Measurements from ENCODE around the gene USP49.
"Not testable (repeated sequence)": the region's sequence is repeated elsewhere in the genome, so short reads cannot be mapped to it uniquely, and the experiment has no call there.

Gene USP49

DNA sequence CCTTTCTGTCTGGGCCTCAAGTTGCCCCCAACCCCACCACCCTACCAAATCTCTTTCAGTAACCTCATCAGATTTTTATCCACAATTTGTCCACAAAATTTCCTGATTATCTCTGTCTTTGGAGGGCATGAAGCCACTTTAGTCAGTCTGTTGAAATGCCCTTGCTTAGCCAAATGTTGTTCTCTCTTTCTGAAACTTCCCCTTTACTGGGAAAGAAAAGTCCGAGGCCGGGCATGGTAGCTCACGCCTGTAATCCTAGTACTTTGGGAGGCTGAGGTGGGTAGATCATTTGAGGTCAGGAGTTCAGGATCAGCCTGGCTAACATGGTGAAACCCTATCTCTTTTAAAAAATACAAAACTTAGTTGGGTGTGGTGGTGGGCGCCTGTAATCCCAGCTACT, 73.9 kb downstream of the USP49 start:
- no peak overlapping the region for H3K27ac ChIP-seq (ENCODE audit: insufficient read depth in 1 of 2, low read depth in 1 of 2, low read length in 2 of 2, poor library complexity in 1 of 2, severe bottlenecking in 2 of 2)
- ChIA-PET POLR2A (no interaction called here), CTCF (interaction anchor here (1.6 kb wide), 1 partner anchor 20 kb away, joined by 3 read pairs; no protein-coding TSS in a partner anchor)
- no peak for DNase-seq
- no peak overlapping the region for H3K4me3 ChIP-seq (ENCODE audit: control insufficient read depth in 1 of 7, extremely low read depth in 1 of 7, insufficient read depth in 4 of 7, low read depth in 2 of 7, low read length in 6 of 7)
- no peaks in the 10 kb centered on the region for H3K9me3 ChIP-seq (ENCODE audit: control extremely low read depth in 1 of 5, control insufficient read depth in 4 of 5, insufficient read depth in 2 of 5, low read depth in 1 of 5, low read length in 4 of 5)
- H3K36me3 ChIP-seq (ENCODE audit: control insufficient read depth in 4 of 4, insufficient read depth in 4 of 4, low read length in 3 of 4) = peaks cover 0 to 4% (median 0%) of the 10 kb centered on the region in 4 experiments
- 100% methylated on average over 1 of the region's 4 CpGs for WGBS (ENCODE audit: insufficient coverage)
- H3K4me1 ChIP-seq (ENCODE audit: control extremely low read depth in 1 of 4, control insufficient read depth in 4 of 4, insufficient read depth in 4 of 4, low read length in 3 of 4) = no peaks in the 10 kb centered on the region
- H3K27me3 ChIP-seq (replicated peaks in 2 of 5; ENCODE audit: control insufficient read depth in 4 of 5, insufficient read depth in 5 of 5, low read length in 4 of 5) = no peaks in the 10 kb centered on the region

DNA sequence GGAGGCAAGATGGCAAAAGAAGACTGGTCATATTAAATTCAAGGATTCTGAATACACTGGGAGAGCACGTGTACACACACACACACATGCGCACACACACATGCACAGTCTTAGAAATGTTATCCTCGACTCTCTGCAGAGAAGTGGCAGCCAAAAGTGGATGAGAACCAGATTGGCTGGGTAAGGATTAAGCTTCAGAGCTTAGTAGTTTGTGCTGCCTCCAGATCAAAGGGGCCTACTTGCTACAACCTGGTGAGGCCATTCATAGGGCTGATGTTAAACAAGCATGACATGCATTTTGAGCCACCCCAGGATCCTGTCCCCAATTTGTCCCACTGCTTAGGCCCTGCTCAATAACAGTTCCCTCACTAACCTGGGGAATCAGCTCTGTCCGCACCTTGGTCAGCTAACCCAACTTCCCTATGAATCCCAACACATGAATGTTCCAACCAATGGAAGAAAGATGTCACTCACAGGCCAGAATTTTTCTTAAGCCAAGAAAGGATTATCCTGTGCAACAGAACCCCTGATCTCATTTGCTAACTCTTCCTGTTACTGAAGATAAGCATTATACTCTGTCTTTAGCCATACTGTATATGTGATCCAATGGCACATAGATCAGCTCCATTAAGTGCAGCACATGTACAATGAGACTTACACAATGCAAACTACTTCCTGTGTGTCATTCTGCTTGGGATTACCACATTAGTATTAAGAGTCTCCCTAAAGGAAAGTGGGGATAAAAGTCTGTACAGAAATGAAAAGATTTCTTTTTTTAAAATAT, 76.7 kb downstream of the USP49 start:
- ChIA-PET POLR2A (interaction anchor here (0.5 kb wide), 1 partner anchor 124 kb away, joined by 3 read pairs; no protein-coding TSS in a partner anchor), CTCF (interaction anchor here (0.9 to 1.3 kb wide), 4 partner anchors 8 to 225 kb away, joined by 3 to 4 read pairs (median 3); no protein-coding TSS in a partner anchor)
- no peaks in the 10 kb centered on the region for H3K27me3 ChIP-seq (replicated peaks in 2 of 5; ENCODE audit: control insufficient read depth in 4 of 5, insufficient read depth in 5 of 5, low read length in 4 of 5)
- no peak overlapping the region for H3K27ac ChIP-seq (ENCODE audit: insufficient read depth in 1 of 2, low read depth in 1 of 2, low read length in 2 of 2, poor library complexity in 1 of 2, severe bottlenecking in 2 of 2)
- 100% methylated on average over 3 of the region's 4 CpGs for WGBS (ENCODE audit: insufficient coverage)
- no peaks in the 10 kb centered on the region for H3K9me3 ChIP-seq (ENCODE audit: control extremely low read depth in 1 of 5, control insufficient read depth in 4 of 5, insufficient read depth in 2 of 5, low read depth in 1 of 5, low read length in 4 of 5)
- peak in 1 of 3 donors; percentile 8 for DNase-seq
- no peak overlapping the region for H3K4me3 ChIP-seq (ENCODE audit: control insufficient read depth in 1 of 7, extremely low read depth in 1 of 7, insufficient read depth in 4 of 7, low read depth in 2 of 7, low read length in 6 of 7)
- peaks cover 0 to 2% (median 0%) of the 10 kb centered on the region in 4 experiments for H3K36me3 ChIP-seq (ENCODE audit: control insufficient read depth in 4 of 4, insufficient read depth in 4 of 4, low read length in 3 of 4)
- H3K4me1 ChIP-seq (ENCODE audit: control extremely low read depth in 1 of 4, control insufficient read depth in 4 of 4, insufficient read depth in 4 of 4, low read length in 3 of 4) = no peaks in the 10 kb centered on the region

DNA sequence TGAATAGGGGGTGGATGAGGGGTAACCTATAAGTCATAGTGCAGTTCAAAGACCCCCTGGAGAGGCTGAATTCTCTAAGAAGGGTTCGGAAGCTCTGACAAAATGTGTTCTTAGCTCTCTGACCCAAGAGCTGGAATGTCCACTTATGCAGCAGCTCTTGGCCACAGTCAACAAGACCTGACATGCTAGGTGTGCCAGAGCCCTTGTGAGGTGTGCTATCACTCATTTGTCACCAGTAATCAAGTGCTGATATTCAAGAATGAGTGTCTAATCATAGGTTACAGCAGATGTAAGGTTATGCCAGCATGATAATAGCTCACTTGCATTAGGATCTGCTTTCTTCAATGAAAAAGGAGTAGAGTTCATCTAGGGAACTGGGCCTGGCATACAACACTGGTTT, 79.6 kb downstream of the USP49 start:
- Histone ChIP-seq H3K36me3 (ENCODE audit: control insufficient read depth in 4 of 4, insufficient read depth in 4 of 4, low read length in 3 of 4) (peaks cover 0 to 2% (median 0%) of the 10 kb centered on the region in 4 experiments), H3K27ac (ENCODE audit: insufficient read depth in 1 of 2, low read depth in 1 of 2, low read length in 2 of 2, poor library complexity in 1 of 2, severe bottlenecking in 2 of 2) (no peak overlapping the region), H3K4me3 (ENCODE audit: control insufficient read depth in 1 of 7, extremely low read depth in 1 of 7, insufficient read depth in 4 of 7, low read depth in 2 of 7, low read length in 6 of 7) (no peak overlapping the region), H3K9me3 (ENCODE audit: control extremely low read depth in 1 of 5, control insufficient read depth in 4 of 5, insufficient read depth in 2 of 5, low read depth in 1 of 5, low read length in 4 of 5) (no peaks in the 10 kb centered on the region), H3K4me1 (ENCODE audit: control extremely low read depth in 1 of 4, control insufficient read depth in 4 of 4, insufficient read depth in 4 of 4, low read length in 3 of 4) (no peaks in the 10 kb centered on the region), H3K27me3 (replicated peaks in 2 of 5; ENCODE audit: control insufficient read depth in 4 of 5, insufficient read depth in 5 of 5, low read length in 4 of 5) (no peaks in the 10 kb centered on the region)
- DNase-seq = no peak
- WGBS (ENCODE audit: insufficient coverage) = 100% methylated on average over 1 of the region's 1 CpG
- ChIA-PET POLR2A (no interaction called here), CTCF (interaction anchor here (2.0 kb wide), 1 partner anchor 228 kb away, joined by 5 read pairs; no protein-coding TSS in a partner anchor)

DNA sequence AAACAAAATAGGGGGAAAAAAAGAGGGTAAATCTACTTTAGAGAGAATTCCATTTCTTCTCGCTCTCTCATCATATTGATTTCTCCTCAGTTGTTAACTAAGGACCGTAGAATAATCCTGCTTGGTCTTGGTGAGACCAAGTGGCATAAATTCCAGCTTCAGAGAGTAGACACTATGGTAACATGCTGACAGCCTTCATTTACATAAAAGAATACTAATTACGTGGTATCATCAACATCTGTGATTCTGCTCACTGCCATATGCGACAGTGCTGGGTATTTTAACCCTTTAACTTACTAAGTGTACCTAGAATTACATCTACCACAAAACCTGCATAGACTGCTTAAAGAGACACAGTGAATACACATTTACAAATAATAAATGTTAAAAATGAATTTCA, 80.5 kb downstream of the USP49 start:
- 84% methylated on average over 3 of the region's 4 CpGs for WGBS (ENCODE audit: insufficient coverage)
- no peaks in the 10 kb centered on the region for H3K9me3 ChIP-seq (ENCODE audit: control extremely low read depth in 1 of 5, control insufficient read depth in 4 of 5, insufficient read depth in 2 of 5, low read depth in 1 of 5, low read length in 4 of 5)
- no peak overlapping the region for H3K4me3 ChIP-seq (ENCODE audit: control insufficient read depth in 1 of 7, extremely low read depth in 1 of 7, insufficient read depth in 4 of 7, low read depth in 2 of 7, low read length in 6 of 7)
- ChIA-PET POLR2A (no interaction called here), CTCF (interaction anchor here (1.0 to 2.0 kb wide), 2 partner anchors 227 to 229 kb away, joined by 3 to 5 read pairs; no protein-coding TSS in a partner anchor)
- H3K36me3 ChIP-seq (ENCODE audit: control insufficient read depth in 4 of 4, insufficient read depth in 4 of 4, low read length in 3 of 4) = no peaks in the 10 kb centered on the region
- no peak for DNase-seq
- H3K4me1 ChIP-seq (ENCODE audit: control extremely low read depth in 1 of 4, control insufficient read depth in 4 of 4, insufficient read depth in 4 of 4, low read length in 3 of 4) = no peaks in the 10 kb centered on the region
- no peak overlapping the region for H3K27ac ChIP-seq (ENCODE audit: insufficient read depth in 1 of 2, low read depth in 1 of 2, low read length in 2 of 2, poor library complexity in 1 of 2, severe bottlenecking in 2 of 2)
- H3K27me3 ChIP-seq (replicated peaks in 2 of 5; ENCODE audit: control insufficient read depth in 4 of 5, insufficient read depth in 5 of 5, low read length in 4 of 5) = no peaks in the 10 kb centered on the region

DNA sequence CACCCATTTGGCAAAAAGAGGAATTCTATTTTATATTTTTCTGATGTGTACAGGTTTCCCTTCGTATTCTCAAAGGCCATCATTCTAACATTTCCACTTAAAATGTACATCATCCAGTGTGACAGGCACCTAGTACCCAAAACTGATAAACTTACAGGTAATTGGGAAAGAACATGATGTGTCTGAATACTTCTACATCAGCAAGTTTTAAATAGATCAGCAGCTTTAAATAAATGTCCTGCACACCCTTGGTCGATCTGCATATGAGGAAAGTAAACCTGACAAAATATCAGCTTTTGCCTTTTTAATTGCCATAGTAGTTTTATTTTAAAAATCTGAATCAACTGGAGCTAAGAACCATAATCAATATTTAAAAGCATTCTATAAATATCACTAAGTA, 81.2 kb downstream of the USP49 start:
- H3K27ac ChIP-seq (ENCODE audit: insufficient read depth in 1 of 2, low read depth in 1 of 2, low read length in 2 of 2, poor library complexity in 1 of 2, severe bottlenecking in 2 of 2) = no peak overlapping the region
- no peak for DNase-seq
- ChIA-PET CTCF (interaction anchor here (0.7 to 2.1 kb wide), 4 partner anchors 27 to 228 kb away, joined by 3 to 5 read pairs (median 3); partner anchors contain the start of gene TOMM6), POLR2A (no interaction called here)
- no peaks in the 10 kb centered on the region for H3K27me3 ChIP-seq (replicated peaks in 2 of 5; ENCODE audit: control insufficient read depth in 4 of 5, insufficient read depth in 5 of 5, low read length in 4 of 5)
- WGBS (ENCODE audit: insufficient coverage) = no CpG with 5 or more reads among the region's 2 CpGs
- no peaks in the 10 kb centered on the region for H3K4me1 ChIP-seq (ENCODE audit: control extremely low read depth in 1 of 4, control insufficient read depth in 4 of 4, insufficient read depth in 4 of 4, low read length in 3 of 4)
- no peak overlapping the region for H3K4me3 ChIP-seq (ENCODE audit: control insufficient read depth in 1 of 7, extremely low read depth in 1 of 7, insufficient read depth in 4 of 7, low read depth in 2 of 7, low read length in 6 of 7)
- H3K9me3 ChIP-seq (ENCODE audit: control extremely low read depth in 1 of 5, control insufficient read depth in 4 of 5, insufficient read depth in 2 of 5, low read depth in 1 of 5, low read length in 4 of 5) = no peaks in the 10 kb centered on the region
- H3K36me3 ChIP-seq (ENCODE audit: control insufficient read depth in 4 of 4, insufficient read depth in 4 of 4, low read length in 3 of 4) = no peaks in the 10 kb centered on the region

DNA sequence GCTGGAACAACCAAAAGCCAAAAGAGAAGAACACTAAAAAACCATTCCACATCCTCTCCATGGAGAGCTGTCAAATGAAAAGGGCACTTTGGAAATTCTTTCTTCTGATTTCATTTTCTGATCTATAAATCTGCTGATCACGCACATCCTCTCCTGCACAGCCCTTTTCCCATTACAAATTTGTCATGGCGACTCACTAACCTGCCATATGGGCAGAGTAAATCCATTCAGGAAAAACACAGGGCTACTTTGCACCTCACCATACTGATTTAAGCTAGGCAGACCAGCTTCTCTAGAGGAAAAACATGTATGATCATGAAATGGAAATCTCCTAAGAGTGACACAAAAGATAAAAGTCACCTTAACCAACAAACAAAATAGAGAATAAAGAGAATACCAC, 81.7 kb downstream of the USP49 start:
- WGBS (ENCODE audit: insufficient coverage) = 100% methylated on average over 2 of the region's 2 CpGs
- H3K9me3 ChIP-seq (ENCODE audit: control extremely low read depth in 1 of 5, control insufficient read depth in 4 of 5, insufficient read depth in 2 of 5, low read depth in 1 of 5, low read length in 4 of 5) = no peaks in the 10 kb centered on the region
- no peaks in the 10 kb centered on the region for H3K27me3 ChIP-seq (replicated peaks in 2 of 5; ENCODE audit: control insufficient read depth in 4 of 5, insufficient read depth in 5 of 5, low read length in 4 of 5)
- no peaks in the 10 kb centered on the region for H3K4me1 ChIP-seq (ENCODE audit: control extremely low read depth in 1 of 4, control insufficient read depth in 4 of 4, insufficient read depth in 4 of 4, low read length in 3 of 4)
- H3K4me3 ChIP-seq (ENCODE audit: control insufficient read depth in 1 of 7, extremely low read depth in 1 of 7, insufficient read depth in 4 of 7, low read depth in 2 of 7, low read length in 6 of 7) = no peak overlapping the region
- DNase-seq = no peak
- CTCF ChIA-PET = interaction anchor here (0.7 to 2.1 kb wide), 3 partner anchors 26 to 42 kb away, joined by 3 to 5 read pairs (median 3); partner anchors contain the start of gene TOMM6
- POLR2A ChIA-PET = no interaction called here
- H3K36me3 ChIP-seq (ENCODE audit: control insufficient read depth in 4 of 4, insufficient read depth in 4 of 4, low read length in 3 of 4) = no peaks in the 10 kb centered on the region
- H3K27ac ChIP-seq (ENCODE audit: insufficient read depth in 1 of 2, low read depth in 1 of 2, low read length in 2 of 2, poor library complexity in 1 of 2, severe bottlenecking in 2 of 2) = no peak overlapping the region

DNA sequence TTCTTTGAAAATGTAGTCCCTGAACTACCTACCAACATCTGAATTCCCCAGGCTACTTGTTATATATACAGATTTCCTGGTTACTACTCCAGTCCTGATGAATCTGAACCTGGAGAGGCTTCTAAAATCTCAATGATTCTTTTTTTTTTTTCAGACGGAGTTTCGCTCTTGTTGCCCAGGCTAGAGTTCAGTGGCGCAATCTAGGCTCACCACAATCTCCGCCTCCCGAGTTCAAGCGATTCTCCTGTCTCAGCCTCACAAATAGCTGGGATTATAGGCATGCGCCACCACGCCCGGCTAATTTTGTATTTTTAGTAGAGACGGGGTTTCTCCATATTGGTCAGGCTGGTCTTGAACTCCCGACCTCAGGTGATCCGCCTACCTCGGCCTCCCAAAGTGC, 83.2 kb downstream of the USP49 start:
- CTCF ChIA-PET = interaction anchor here (2.1 kb wide), 1 partner anchor 25 kb away, joined by 5 read pairs; the partner anchor contains the start of gene TOMM6
- DNase-seq; H3K36me3 ChIP-seq (ENCODE audit: control insufficient read depth in 4 of 4, insufficient read depth in 4 of 4, low read length in 3 of 4); H3K9me3 ChIP-seq (ENCODE audit: control extremely low read depth in 1 of 5, control insufficient read depth in 4 of 5, insufficient read depth in 2 of 5, low read depth in 1 of 5, low read length in 4 of 5); H3K4me1 ChIP-seq (ENCODE audit: control extremely low read depth in 1 of 4, control insufficient read depth in 4 of 4, insufficient read depth in 4 of 4, low read length in 3 of 4); POLR2A ChIA-PET; H3K4me3 ChIP-seq (ENCODE audit: control insufficient read depth in 1 of 7, extremely low read depth in 1 of 7, insufficient read depth in 4 of 7, low read depth in 2 of 7, low read length in 6 of 7); H3K27ac ChIP-seq (ENCODE audit: insufficient read depth in 1 of 2, low read depth in 1 of 2, low read length in 2 of 2, poor library complexity in 1 of 2, severe bottlenecking in 2 of 2); H3K27me3 ChIP-seq (replicated peaks in 2 of 5; ENCODE audit: control insufficient read depth in 4 of 5, insufficient read depth in 5 of 5, low read length in 4 of 5): not testable (repeated sequence)
- WGBS (ENCODE audit: insufficient coverage) = 98% methylated on average over 7 of the region's 13 CpGs

All from common myeloid progenitor, CD34-positive (primary cell).